Endothelial cell of umbilical vein (primary cell): ENCODE data around the gene CCDC106.

Experiments used
- CTCF ChIP-seq, 2 donors: IDR thresholded peaks; 1 replicate in 1 of 2; 2 replicates in 1 of 2; pipeline ENCODE4 v1.5.1; 2011; ENCODE audit warnings: low read length in 2 of 2, mild to moderate bottlenecking in 2 of 2, moderate library complexity in 2 of 2, control low read depth in 1 of 2, inconsistent platforms in 1 of 2, low read depth in 1 of 2; ENCODE audit not compliant: insufficient read depth in 1 of 2; ENCODE audit errors: extremely low read depth in 1 of 2
- EZH2 ChIP-seq: IDR thresholded peaks from 2 replicates; pipeline ENCODE4 v1.6.1; 2012; ENCODE audit warnings: borderline replicate concordance, low read depth, mild to moderate bottlenecking, moderate library complexity, low read length, inconsistent platforms; ENCODE audit not compliant: severe bottlenecking
- FOS ChIP-seq: IDR thresholded peaks from 2 replicates; pipeline ENCODE4 v1.6.1; 2011; ENCODE audit warnings: mild to moderate bottlenecking, low read length, moderate library complexity, borderline replicate concordance; ENCODE audit not compliant: insufficient read depth
- GATA2 ChIP-seq: IDR thresholded peaks from 2 replicates; pipeline ENCODE4 v1.7.0; 2011; ENCODE audit warnings: low read depth, mild to moderate bottlenecking, moderate library complexity, mixed read lengths, low read length; ENCODE audit not compliant: insufficient read length, insufficient read depth
- JUN ChIP-seq: IDR thresholded peaks from 2 replicates; pipeline ENCODE4 v1.6.1; 2011; ENCODE audit warnings: borderline replicate concordance, low read depth; ENCODE audit not compliant: insufficient read length, insufficient read depth
- MAX ChIP-seq: IDR thresholded peaks from 2 replicates; pipeline ENCODE4 v1.6.1; 2011; ENCODE audit not compliant: insufficient read depth, insufficient read length
- MYC ChIP-seq: IDR thresholded peaks from one replicate; pipeline ENCODE4 v1.6.1; 2011; ENCODE audit warnings: mild to moderate bottlenecking, low read depth, low read length
- POLR2A ChIP-seq: IDR thresholded peaks from 2 replicates; pipeline ENCODE4 v1.6.1; 2012; ENCODE audit warnings: low read depth, mild to moderate bottlenecking, control low read depth, low read length
- POLR2AphosphoS5 ChIP-seq: IDR thresholded peaks from 2 replicates; pipeline ENCODE4 v1.6.1; 2012; ENCODE audit warnings: low read depth, mild to moderate bottlenecking, control low read depth, low read length, moderate library complexity; ENCODE audit not compliant: insufficient read depth

GRCh38 chr19:55636723-55637122, 11.3 kb upstream of the CCDC106 start:
- no peak for TF ChIP-seq CTCF (IDR thresholded peaks at IDR 0.05; ENCODE audit: extremely low read depth in 1 of 2, insufficient read depth in 1 of 2, low read depth in 1 of 2, low read length in 2 of 2)
- TF ChIP-seq POLR2A: no peak
- TF ChIP-seq GATA2: no peak
- no peak for TF ChIP-seq EZH2
- TF ChIP-seq POLR2AphosphoS5: no peak
- no peak for TF ChIP-seq MAX
- TF ChIP-seq JUN: no peak
- TF ChIP-seq MYC: no peak
- no peak for TF ChIP-seq FOS
